ENCODE measurements around the gene ARRDC5. TPM values are rescaled to one million over a fixed set of nuclear protein-coding genes. Genes with fewer than 3 reads are reported as not detected.
"Not testable (repeated sequence)": the region's sequence is repeated elsewhere in the genome, so short reads cannot be mapped to it uniquely, and the experiment has no call there.

Gene ARRDC5
- total and polyA plus RNA-seq, 4 experiments from 2014 or later: 0.52 to 13.2 (median 5.2) TPM

GRCh38 chr19:4904481-4904880 is 1.8 kb upstream of the ARRDC5 start:
- intact Hi-C loops (cut with micrococcal nuclease): no loop called here
- no peak for DNase-seq
- H3K4me3 Mint-ChIP-seq: no peak overlapping the region
- no peaks in the 10 kb centered on the region for H3K9me3 Mint-ChIP-seq
- Histone ChIP-seq H3K27ac (ENCODE audit: low read depth, low read length) (no peak overlapping the region), H3K9me3 (ENCODE audit: control insufficient read depth in 1 of 2, low read length in 2 of 2) (no peaks in the 10 kb centered on the region), H3K4me1 (ENCODE audit: insufficient read depth, low read length) (peaks cover 10% of the 10 kb centered on the region), H3K27me3 (ENCODE audit: insufficient read depth, low read length) (no peaks in the 10 kb centered on the region), H3K4me3 (ENCODE audit: low read length in 2 of 2) (no peak overlapping the region), H3K36me3 (ENCODE audit: insufficient read depth, low read length) (no peaks in the 10 kb centered on the region)
- POLR2A ChIA-PET (ENCODE audit: partially characterized antibody): interaction anchor here (0.6 to 1.0 kb wide), 2 partner anchors 12 to 14 kb away, joined by 3 read pairs; no protein-coding TSS in a partner anchor
- peaks cover 0 to 10% (median 6%) of the 10 kb centered on the region in 4 donors for H3K4me1 Mint-ChIP-seq
- peaks cover 0 to 4% of the 10 kb centered on the region in 2 donors for H3K36me3 Mint-ChIP-seq
- CTCF ChIA-PET (ENCODE audit: partially characterized antibody): interaction anchor here (1.1 kb wide), 1 partner anchor 95 kb away, joined by 3 read pairs; no protein-coding TSS in a partner anchor
- H3K27ac Mint-ChIP-seq: no peak overlapping the region
- H3K27me3 Mint-ChIP-seq: no peaks in the 10 kb centered on the region

GRCh38 chr19:4900879-4901278 is 1.8 kb downstream of the ARRDC5 start:
- H3K4me3 ChIP-seq (ENCODE audit: low read length in 2 of 2); H3K27ac Mint-ChIP-seq; H3K36me3 Mint-ChIP-seq; H3K4me1 Mint-ChIP-seq; POLR2A ChIA-PET (ENCODE audit: partially characterized antibody); H3K4me3 Mint-ChIP-seq; H3K9me3 Mint-ChIP-seq; H3K27me3 ChIP-seq (ENCODE audit: insufficient read depth, low read length); DNase-seq; H3K4me1 ChIP-seq (ENCODE audit: insufficient read depth, low read length); CTCF ChIA-PET (ENCODE audit: partially characterized antibody); H3K27me3 Mint-ChIP-seq; H3K9me3 ChIP-seq (ENCODE audit: control insufficient read depth in 1 of 2, low read length in 2 of 2); H3K36me3 ChIP-seq (ENCODE audit: insufficient read depth, low read length); intact Hi-C loops (cut with micrococcal nuclease); H3K27ac ChIP-seq (ENCODE audit: low read depth, low read length): not testable (repeated sequence)

- no peak overlapping the region for H3K27ac ChIP-seq (ENCODE audit: low read depth, low read length)
- DNase-seq: no peak
- no peak overlapping the region for H3K4me3 ChIP-seq (ENCODE audit: low read length in 2 of 2)
- Mint-ChIP-seq H3K27ac (no peak overlapping the region), H3K36me3 (peaks cover 0 to 1% of the 10 kb centered on the region in 2 donors), H3K4me3 (no peak overlapping the region), H3K4me1 (peaks cover 0 to 2% (median 0%) of the 10 kb centered on the region in 4 donors), H3K9me3 (no peaks in the 10 kb centered on the region), H3K27me3 (no peaks in the 10 kb centered on the region)
- no peaks in the 10 kb centered on the region for H3K4me1 ChIP-seq (ENCODE audit: insufficient read depth, low read length)
- H3K9me3 ChIP-seq (ENCODE audit: control insufficient read depth in 1 of 2, low read length in 2 of 2): no peaks in the 10 kb centered on the region
- H3K27me3 ChIP-seq (ENCODE audit: insufficient read depth, low read length): no peaks in the 10 kb centered on the region
- ChIA-PET POLR2A (ENCODE audit: partially characterized antibody) (no interaction called here), CTCF (ENCODE audit: partially characterized antibody) (no interaction called here)
- no peaks in the 10 kb centered on the region for H3K36me3 ChIP-seq (ENCODE audit: insufficient read depth, low read length)
- intact Hi-C loops (cut with micrococcal nuclease): no loop called here
Measured at GRCh38 chr19:4897146-4897545, 5.5 kb downstream of the ARRDC5 start.

- CTCF ChIA-PET (ENCODE audit: partially characterized antibody): no interaction called here
- H3K4me1 Mint-ChIP-seq: peaks cover 0 to 2% (median 0%) of the 10 kb centered on the region in 4 donors
Measured at GRCh38 chr19:4896372-4896771, 6.3 kb downstream of the ARRDC5 start.

GRCh38 chr19:4892962-4893361 is 9.7 kb downstream of the ARRDC5 start:
- H3K4me3 Mint-ChIP-seq; H3K9me3 ChIP-seq (ENCODE audit: control insufficient read depth in 1 of 2, low read length in 2 of 2); H3K9me3 Mint-ChIP-seq; H3K27me3 Mint-ChIP-seq; H3K36me3 ChIP-seq (ENCODE audit: insufficient read depth, low read length); H3K4me1 Mint-ChIP-seq; intact Hi-C loops (cut with micrococcal nuclease); H3K4me1 ChIP-seq (ENCODE audit: insufficient read depth, low read length); H3K27ac ChIP-seq (ENCODE audit: low read depth, low read length); H3K27me3 ChIP-seq (ENCODE audit: insufficient read depth, low read length); H3K27ac Mint-ChIP-seq; POLR2A ChIA-PET (ENCODE audit: partially characterized antibody); H3K4me3 ChIP-seq (ENCODE audit: low read length in 2 of 2); CTCF ChIA-PET (ENCODE audit: partially characterized antibody); DNase-seq; H3K36me3 Mint-ChIP-seq: not testable (repeated sequence)

More at GRCh38 chr19:4896372-4896771, 6.3 kb downstream of the ARRDC5 start:
- H3K9me3 Mint-ChIP-seq: no peaks in the 10 kb centered on the region
- Histone ChIP-seq H3K27ac (ENCODE audit: low read depth, low read length) (no peak overlapping the region), H3K4me1 (ENCODE audit: insufficient read depth, low read length) (no peaks in the 10 kb centered on the region), H3K4me3 (ENCODE audit: low read length in 2 of 2) (no peak overlapping the region), H3K9me3 (ENCODE audit: control insufficient read depth in 1 of 2, low read length in 2 of 2) (no peaks in the 10 kb centered on the region), H3K27me3 (ENCODE audit: insufficient read depth, low read length) (no peaks in the 10 kb centered on the region), H3K36me3 (ENCODE audit: insufficient read depth, low read length) (no peaks in the 10 kb centered on the region)
- no peaks in the 10 kb centered on the region for H3K27me3 Mint-ChIP-seq
- H3K27ac Mint-ChIP-seq: peak overlapping the region in 2 of 7 donors; percentile 9 to 51
- intact Hi-C loops (cut with micrococcal nuclease): no loop called here
- DNase-seq: no peak
- H3K36me3 Mint-ChIP-seq: no peaks in the 10 kb centered on the region
- POLR2A ChIA-PET (ENCODE audit: partially characterized antibody): no interaction called here
- no peak overlapping the region for H3K4me3 Mint-ChIP-seq

- no peak overlapping the region for H3K27ac ChIP-seq (ENCODE audit: low read depth, low read length)
- H3K9me3 ChIP-seq (ENCODE audit: control insufficient read depth in 1 of 2, low read length in 2 of 2): no peaks in the 10 kb centered on the region
- H3K27ac Mint-ChIP-seq: no peak overlapping the region
- CTCF ChIA-PET (ENCODE audit: partially characterized antibody): no interaction called here
- H3K9me3 Mint-ChIP-seq: no peaks in the 10 kb centered on the region
- intact Hi-C loops (cut with micrococcal nuclease): no loop called here
- H3K36me3 ChIP-seq (ENCODE audit: insufficient read depth, low read length): no peaks in the 10 kb centered on the region
- DNase-seq: no peak
- H3K27me3 ChIP-seq (ENCODE audit: insufficient read depth, low read length): no peaks in the 10 kb centered on the region
- H3K4me3 Mint-ChIP-seq: no peak overlapping the region
- POLR2A ChIA-PET (ENCODE audit: partially characterized antibody): interaction anchor here (0.5 kb wide), 1 partner anchor 14 kb away, joined by 3 read pairs; no protein-coding TSS in a partner anchor
- H3K4me3 ChIP-seq (ENCODE audit: low read length in 2 of 2): no peak overlapping the region
- H3K4me1 ChIP-seq (ENCODE audit: insufficient read depth, low read length): no peaks in the 10 kb centered on the region
- H3K27me3 Mint-ChIP-seq: no peaks in the 10 kb centered on the region
- no peaks in the 10 kb centered on the region for H3K36me3 Mint-ChIP-seq
- no peaks in the 10 kb centered on the region for H3K4me1 Mint-ChIP-seq
Measured at GRCh38 chr19:4891066-4891465, 11.6 kb downstream of the ARRDC5 start.

- no peaks in the 10 kb centered on the region for H3K9me3 Mint-ChIP-seq
- Histone ChIP-seq H3K9me3 (ENCODE audit: control insufficient read depth in 1 of 2, low read length in 2 of 2) (no peaks in the 10 kb centered on the region), H3K27me3 (ENCODE audit: insufficient read depth, low read length) (no peaks in the 10 kb centered on the region), H3K4me3 (ENCODE audit: low read length in 2 of 2) (no peak overlapping the region), H3K4me1 (ENCODE audit: insufficient read depth, low read length) (no peaks in the 10 kb centered on the region), H3K27ac (ENCODE audit: low read depth, low read length) (no peak overlapping the region), H3K36me3 (ENCODE audit: insufficient read depth, low read length) (no peaks in the 10 kb centered on the region)
- CTCF ChIA-PET (ENCODE audit: partially characterized antibody): interaction anchor here (0.7 kb wide), 1 partner anchor 25 kb away, joined by 5 read pairs; no protein-coding TSS in a partner anchor
- H3K27me3 Mint-ChIP-seq: no peaks in the 10 kb centered on the region
- DNase-seq: no peak
- H3K4me1 Mint-ChIP-seq: no peaks in the 10 kb centered on the region
- no peak overlapping the region for H3K4me3 Mint-ChIP-seq
- intact Hi-C loops (cut with micrococcal nuclease): no loop called here
- POLR2A ChIA-PET (ENCODE audit: partially characterized antibody): no interaction called here
- H3K27ac Mint-ChIP-seq: no peak overlapping the region
- H3K36me3 Mint-ChIP-seq: no peaks in the 10 kb centered on the region
Measured at GRCh38 chr19:4889034-4889815, 13.5 kb downstream of the ARRDC5 start.
